Measurements from ENCODE around the gene FXN. TPM values are rescaled to one million over a fixed set of nuclear protein-coding genes. Genes with fewer than 3 reads are reported as not detected.
A peak's percentile ranks its signal among the peaks of the same experiment; 100 is the strongest.

FXN gene
- polyA plus RNA-seq, 3 donors, result 9.1 to 27.3 (median 15.9) TPM

DNA sequence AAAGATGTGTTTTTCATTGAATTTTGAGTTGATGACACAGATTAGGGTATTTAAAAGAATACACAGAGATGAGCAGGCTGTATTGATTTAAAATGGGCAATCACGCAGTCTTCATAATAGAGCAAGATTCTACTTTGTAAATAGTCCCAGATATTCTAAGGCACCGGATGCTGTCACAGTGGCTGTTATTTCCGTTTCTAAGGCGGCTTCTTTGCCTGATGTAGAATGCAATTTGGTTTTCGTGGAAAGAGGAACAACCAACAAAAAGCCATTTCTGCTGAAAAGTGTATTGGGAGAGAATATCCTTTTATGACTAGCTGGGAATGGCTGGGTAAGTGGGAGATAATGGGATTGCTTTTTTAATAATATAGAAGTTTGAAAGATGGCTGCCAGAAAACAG, 39.1 kb upstream of the FXN start:
- no peaks in the 10 kb centered on the region for H4K20me1 ChIP-seq (ENCODE audit: insufficient read depth, low read length)
- peaks cover 0 to 1% (median 1%) of the 10 kb centered on the region in 3 donors for H3K27me3 Mint-ChIP-seq (ENCODE audit: low read depth in 3 of 3)
- peak overlapping the region; percentile 13 for H2AFZ ChIP-seq (ENCODE audit: insufficient read depth, low read depth, low read length, poor library complexity, severe bottlenecking)
- no peaks in the 10 kb centered on the region for H3K79me2 ChIP-seq (ENCODE audit: insufficient read depth, low read length)
- peak overlapping the region; percentile 65 for H3K4me2 ChIP-seq (replicated peaks; ENCODE audit: extremely low read depth, low read length, poor library complexity, severe bottlenecking)
- peaks cover 2 to 7% of the 10 kb centered on the region in 2 donors for H3K36me3 Mint-ChIP-seq
- peak overlapping the region; percentile 78 to 91 (median 86) for H3K27ac Mint-ChIP-seq
- no peaks in the 10 kb centered on the region for H3K9me3 ChIP-seq (replicated peaks in 1 of 2; ENCODE audit: control insufficient read depth in 1 of 2, insufficient read depth in 1 of 2, low read length in 2 of 2)
- H3K4me1 Mint-ChIP-seq, result peaks cover 46% of the 10 kb centered on the region
- peaks cover 35 to 38% of the 10 kb centered on the region in 2 donors for H3K4me1 ChIP-seq (ENCODE audit: control insufficient read depth in 1 of 2, insufficient read depth in 2 of 2, low read length in 2 of 2)
- peak; percentile 36 to 59 (median 51) for DNase-seq
- H3K9me3 Mint-ChIP-seq, result no peaks in the 10 kb centered on the region
- TF ChIP-seq, protein P1, sequence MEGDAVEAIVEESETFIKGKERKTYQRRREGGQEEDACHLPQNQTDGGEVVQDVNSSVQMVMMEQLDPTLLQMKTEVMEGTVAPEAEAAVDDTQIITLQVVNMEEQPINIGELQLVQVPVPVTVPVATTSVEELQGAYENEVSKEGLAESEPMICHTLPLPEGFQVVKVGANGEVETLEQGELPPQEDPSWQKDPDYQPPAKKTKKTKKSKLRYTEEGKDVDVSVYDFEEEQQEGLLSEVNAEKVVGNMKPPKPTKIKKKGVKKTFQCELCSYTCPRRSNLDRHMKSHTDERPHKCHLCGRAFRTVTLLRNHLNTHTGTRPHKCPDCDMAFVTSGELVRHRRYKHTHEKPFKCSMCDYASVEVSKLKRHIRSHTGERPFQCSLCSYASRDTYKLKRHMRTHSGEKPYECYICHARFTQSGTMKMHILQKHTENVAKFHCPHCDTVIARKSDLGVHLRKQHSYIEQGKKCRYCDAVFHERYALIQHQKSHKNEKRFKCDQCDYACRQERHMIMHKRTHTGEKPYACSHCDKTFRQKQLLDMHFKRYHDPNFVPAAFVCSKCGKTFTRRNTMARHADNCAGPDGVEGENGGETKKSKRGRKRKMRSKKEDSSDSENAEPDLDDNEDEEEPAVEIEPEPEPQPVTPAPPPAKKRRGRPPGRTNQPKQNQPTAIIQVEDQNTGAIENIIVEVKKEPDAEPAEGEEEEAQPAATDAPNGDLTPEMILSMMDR (IDR thresholded peaks at IDR 0.05), result no peak
- H3K27ac ChIP-seq (ENCODE audit: low read depth in 1 of 2, low read length in 2 of 2), result peak overlapping the region in 1 of 2 donors; percentile 73
- intact Hi-C loops (cut with micrococcal nuclease), result loop anchor here (5.0 to 10.0 kb wide), 3 partner anchors 92 to 292 kb away; partner anchors contain the start of gene PIP5K1B (in 1 of the 2)
- H3K36me3 ChIP-seq (replicated peaks in 1 of 2; ENCODE audit: control insufficient read depth in 1 of 2, insufficient read depth in 2 of 2, low read length in 2 of 2), result no peaks in the 10 kb centered on the region
- no CpG with 5 or more reads among the region's 5 CpGs for WGBS (ENCODE audit: insufficient coverage)
- H3K4me3 ChIP-seq (replicated peaks in 1 of 3; ENCODE audit: low read depth in 2 of 3, low read length in 3 of 3), result peak overlapping the region in 2 of 3 experiments; percentile 12 to 51
- H3K9ac ChIP-seq (ENCODE audit: insufficient read depth, low read length, poor library complexity, severe bottlenecking), result no peak overlapping the region
- H3K27me3 ChIP-seq (ENCODE audit: control insufficient read depth in 2 of 2, insufficient read depth in 2 of 2, low read length in 2 of 2), result no peaks in the 10 kb centered on the region
- H3K4me3 Mint-ChIP-seq, result peak overlapping the region; percentile 22 to 77

DNA sequence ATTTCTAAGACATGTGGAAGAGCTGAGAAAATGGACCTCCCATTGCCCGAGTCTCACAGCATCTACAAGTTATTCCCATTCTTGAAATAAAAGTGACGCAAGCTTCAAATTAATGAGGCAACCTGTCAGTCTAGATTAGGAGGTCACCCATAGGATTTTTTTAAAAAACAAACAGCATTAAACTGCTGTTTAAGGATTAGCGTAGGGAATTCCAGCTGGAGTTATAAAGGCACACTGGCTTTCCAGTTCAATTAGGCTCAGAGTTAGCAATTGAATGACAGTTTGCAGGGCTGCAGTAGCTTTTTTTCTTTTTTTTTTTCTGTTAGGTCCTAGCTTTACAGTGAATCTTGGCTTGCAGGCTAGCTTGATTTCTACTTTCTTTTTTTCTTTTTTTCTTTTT, 37.9 kb upstream of the FXN start:
- peaks cover 0 to 1% (median 1%) of the 10 kb centered on the region in 3 donors for H3K27me3 Mint-ChIP-seq (ENCODE audit: low read depth in 3 of 3)
- H3K36me3 Mint-ChIP-seq, result peaks cover 5 to 7% of the 10 kb centered on the region in 2 donors
- Histone ChIP-seq H3K4me2 (replicated peaks; ENCODE audit: extremely low read depth, low read length, poor library complexity, severe bottlenecking) (no peak overlapping the region), H3K4me1 (ENCODE audit: control insufficient read depth in 1 of 2, insufficient read depth in 2 of 2, low read length in 2 of 2) (peaks cover 35 to 37% of the 10 kb centered on the region in 2 donors), H2AFZ (ENCODE audit: insufficient read depth, low read depth, low read length, poor library complexity, severe bottlenecking) (no peak overlapping the region), H3K27me3 (ENCODE audit: control insufficient read depth in 2 of 2, insufficient read depth in 2 of 2, low read length in 2 of 2) (no peaks in the 10 kb centered on the region), H3K27ac (ENCODE audit: low read depth in 1 of 2, low read length in 2 of 2) (no peak overlapping the region), H3K9ac (ENCODE audit: insufficient read depth, low read length, poor library complexity, severe bottlenecking) (no peak overlapping the region), H3K9me3 (replicated peaks in 1 of 2; ENCODE audit: control insufficient read depth in 1 of 2, insufficient read depth in 1 of 2, low read length in 2 of 2) (no peaks in the 10 kb centered on the region), H3K36me3 (replicated peaks in 1 of 2; ENCODE audit: control insufficient read depth in 1 of 2, insufficient read depth in 2 of 2, low read length in 2 of 2) (no peaks in the 10 kb centered on the region), H3K4me3 (replicated peaks in 1 of 3; ENCODE audit: low read depth in 2 of 3, low read length in 3 of 3) (no peak overlapping the region), H4K20me1 (ENCODE audit: insufficient read depth, low read length) (no peaks in the 10 kb centered on the region), H3K79me2 (ENCODE audit: insufficient read depth, low read length) (no peaks in the 10 kb centered on the region)
- no peak overlapping the region for H3K4me3 Mint-ChIP-seq
- WGBS (ENCODE audit: insufficient coverage), result 100% methylated on average over 1 of the region's 3 CpGs
- intact Hi-C loops (cut with micrococcal nuclease), result loop anchor here (2.0 to 10.0 kb wide), 4 partner anchors 93 to 413 kb away; partner anchors contain the start of gene PIP5K1B (in 1 of the 2)
- DNase-seq, result no peak
- no peaks in the 10 kb centered on the region for H3K9me3 Mint-ChIP-seq
- TF ChIP-seq, protein P1 (IDR thresholded peaks at IDR 0.05), result no peak
- H3K4me1 Mint-ChIP-seq, result peaks cover 43% of the 10 kb centered on the region
- H3K27ac Mint-ChIP-seq, result no peak overlapping the region
